ENCODE measurements around the gene NNAT.

GRCh38 chr20:37571033-37571432, 50.0 kb downstream of the NNAT start:
- no peak for TF ChIP-seq CTCF (conservative IDR thresholded peaks at IDR 0.05 in 1 of 2, IDR thresholded peaks at IDR 0.05 in 1 of 2; ENCODE audit: low read depth in 1 of 2, low read length in 2 of 2)
- no peak for TF ChIP-seq EZH2 (IDR thresholded peaks at IDR 0.05; ENCODE audit: low read length, missing control alignments)

Measured in fibroblast of lung (primary cell).